ENCODE measurements around the gene SRGAP2C.
"Not testable (repeated sequence)": the region's sequence is repeated elsewhere in the genome, so short reads cannot be mapped to it uniquely, and the experiment has no call there.

GRCh38 chr1:121385563-121386288 lies 201.0 kb downstream of the SRGAP2C start:
- not testable (repeated sequence) for TF ChIP-seq CTCF (IDR thresholded peaks at IDR 0.05; ENCODE audit: insufficient read depth, low read depth, low read length); EZH2 (IDR thresholded peaks at IDR 0.05; ENCODE audit: insufficient read depth, low read length)
